BJ (cell line): ENCODE measurements around the gene SLC25A33. TPM values are rescaled to one million over a fixed set of nuclear protein-coding genes. Genes with fewer than 3 reads are reported as not detected.
A peak's percentile ranks its signal among the peaks of the same experiment; 100 is the strongest.

Source experiments
- CTCF ChIA-PET: fragments of 350-600 bp; formaldehyde crosslinking; extraction: SDS; loops from one replicate; lab custom pipeline; 2021; ENCODE audit warnings: antibody characterized with exemption, inconsistent platforms; lab: Yijun Ruan, JAX
- POLR2A ChIA-PET: fragments of 300-600 bp; sonication (Branson Sonifier 250); formaldehyde crosslinking; extraction: SDS; loops from one replicate; lab custom pipeline; 2021; ENCODE audit warnings: antibody characterized with exemption; lab: Charles Lee
- DNase-seq: peaks from one replicate; pipeline ENCODE4 v3.0.0-alpha.2; 2011; ENCODE audit warnings: low read depth
- H3K27me3 ChIP-seq: 2 replicates; pipeline ENCODE4 v1.6.0; 2011; ENCODE audit warnings: low read length; ENCODE audit not compliant: control insufficient read depth, insufficient read depth
- H3K36me3 ChIP-seq: 2 replicates; pipeline ENCODE4 v1.5.1; 2011; ENCODE audit warnings: low read length; ENCODE audit not compliant: control insufficient read depth, insufficient read depth
- H3K4me3 ChIP-seq: 2 replicates; pipeline ENCODE4 v1.5.1; 2011; ENCODE audit warnings: low read depth, mild to moderate bottlenecking, control low read depth, low read length
- CTCF ChIP-seq: IDR thresholded peaks from 2 replicates; pipeline ENCODE4 v1.5.1; 2011; ENCODE audit warnings: low read depth, mild to moderate bottlenecking, control low read depth, inconsistent platforms, low read length, moderate library complexity; ENCODE audit not compliant: insufficient read depth
- polyA plus RNA-seq: library from polyadenylated mRNA; depleted of rRNA; stranded (reverse); fragments of >200 nt; gene quantifications from 2 replicates; pipeline ENCODE4 v1.2.3, GENCODE V29; 2011

Gene SLC25A33
- polyA plus RNA-seq, 1 experiment: 2.7 TPM

- Histone ChIP-seq H3K36me3 (no peaks in the 10 kb centered on the region), H3K4me3 (no peak overlapping the region), H3K27me3 (no peaks in the 10 kb centered on the region)
- ChIA-PET CTCF (interaction anchor here (1.1 kb wide), 1 partner anchor 95 kb away, joined by 3 read pairs; no protein-coding TSS in a partner anchor), POLR2A (interaction anchor here (0.6 kb wide), 1 partner anchor 47 kb away, joined by 5 read pairs; the partner anchor contains the start of gene SLC25A33)
- no peak for TF ChIP-seq CTCF
- no peak for DNase-seq
Observed at GRCh38 chr1:9586147-9586766, 47.0 kb downstream of the SLC25A33 start.

- DNase-seq: peak; percentile 47
Observed at GRCh38 chr1:9588551-9589143, 49.4 kb downstream of the SLC25A33 start, which contains the start of gene TMEM201. Gene TMEM201 (plus strand): TSS chr1:9588911. CDS start chr1:9588931, 20 bp downstream.

GRCh38 chr1:9589144-9589718, 50.0 kb downstream of the SLC25A33 start:
- Histone ChIP-seq H3K27me3 (no peaks in the 10 kb centered on the region), H3K4me3 (peak overlapping the region; percentile 50), H3K36me3 (no peaks in the 10 kb centered on the region)
- ChIA-PET POLR2A (no interaction called here), CTCF (interaction anchor here (0.8 to 2.3 kb wide), 6 partner anchors 9 to 301 kb away, joined by 3 to 7 read pairs (median 3); no protein-coding TSS in a partner anchor)
- no peak for TF ChIP-seq CTCF
- no peak for DNase-seq

More at GRCh38 chr1:9588551-9589143, 49.4 kb downstream of the SLC25A33 start, which contains the start of gene TMEM201:
- Histone ChIP-seq H3K4me3 (peak within 1 kb of the TSS; percentile 50), H3K36me3 (no peaks in the 10 kb centered on the region), H3K27me3 (no peaks in the 10 kb centered on the region)
- TF ChIP-seq CTCF: peak; percentile 48
- ChIA-PET CTCF (interaction anchor here (0.6 to 2.3 kb wide), 17 partner anchors 8 to 280 kb away, joined by 3 to 11 read pairs (median 4); no protein-coding TSS in a partner anchor), POLR2A (no interaction called here)

- POLR2A ChIA-PET: no interaction called here
- no peak for DNase-seq
- no peak for TF ChIP-seq CTCF
- Histone ChIP-seq H3K4me3 (peak overlapping the region; percentile 50), H3K36me3 (no peaks in the 10 kb centered on the region), H3K27me3 (no peaks in the 10 kb centered on the region)
- CTCF ChIA-PET: interaction anchor here (0.8 to 2.3 kb wide), 6 partner anchors 8 to 301 kb away, joined by 3 to 7 read pairs (median 3); no protein-coding TSS in a partner anchor
Observed at GRCh38 chr1:9589719-9590157, 50.5 kb downstream of the SLC25A33 start.

GRCh38 chr1:9590201-9590600, 50.9 kb downstream of the SLC25A33 start:
- Histone ChIP-seq H3K36me3 (no peaks in the 10 kb centered on the region), H3K27me3 (no peaks in the 10 kb centered on the region), H3K4me3 (no peak overlapping the region)
- TF ChIP-seq CTCF: no peak
- POLR2A ChIA-PET: no interaction called here
- DNase-seq: no peak
- CTCF ChIA-PET: interaction anchor here (1.0 to 2.3 kb wide), 5 partner anchors 8 to 284 kb away, joined by 3 to 7 read pairs (median 3); no protein-coding TSS in a partner anchor
